ENCODE data around the gene DCUN1D1. TPM values are rescaled to one million over a fixed set of nuclear protein-coding genes. Genes with fewer than 3 reads are reported as not detected.

Gene DCUN1D1
- total and polyA plus RNA-seq, 2 of the 13 experiments (the other 11 are each of a cell fraction or from before 2014, with no cell fraction given), result 10.5 to 39.7 TPM

GRCh38 chr3:182970811-182971418, 9.4 kb downstream of the DCUN1D1 start (continued):
- TF ChIP-seq MIXL1 (CRISPR knock-in tag; IDR thresholded peaks at IDR 0.05), result 0 out of 2 replicates have a peak, but pooled peaks have one; percentile 32
- peak; percentile 61; the same call in 1 of the 2 replicates for TF ChIP-seq AHDC1 (CRISPR knock-in tag; IDR thresholded peaks at IDR 0.05; ENCODE audit: borderline replicate concordance)
- 0 out of 2 replicates have a peak, but pooled peaks have one; percentile 21 for TF ChIP-seq ZMYM2 (CRISPR knock-in tag; IDR thresholded peaks at IDR 0.05)
- no peak for TF ChIP-seq ZBTB44 (CRISPR knock-in tag; IDR thresholded peaks at IDR 0.05)
- TF ChIP-seq ZNF770 (CRISPR knock-in tag; IDR thresholded peaks at IDR 0.05), result 0 out of 2 replicates have a peak, but pooled peaks have one; percentile 56
- TF ChIP-seq ZNF782 (CRISPR knock-in tag; IDR thresholded peaks at IDR 0.05; ENCODE audit: borderline replicate concordance), result no peak
- TF ChIP-seq ZNF878 (CRISPR knock-in tag; IDR thresholded peaks at IDR 0.05), result no peak
- no peak for TF ChIP-seq SMARCE1 (IDR thresholded peaks at IDR 0.05; ENCODE audit: borderline replicate concordance)
- TF ChIP-seq MLXIP (CRISPR knock-in tag; IDR thresholded peaks at IDR 0.05; ENCODE audit: borderline replicate concordance), result no peak
- TF ChIP-seq XRCC5 (optimal IDR thresholded peaks at IDR 0.05; ENCODE audit: low read length), result no peak
- no peak for TF ChIP-seq CENPT (CRISPR knock-in tag; IDR thresholded peaks at IDR 0.05; ENCODE audit: low read depth)
- no peak for TF ChIP-seq ZFP37 (CRISPR knock-in tag; IDR thresholded peaks at IDR 0.05; ENCODE audit: borderline replicate concordance)
- peak; percentile 22; the same call in 1 of the 2 replicates for TF ChIP-seq NFYB (CRISPR knock-in tag; IDR thresholded peaks at IDR 0.05)
- no peak for TF ChIP-seq IRX3 (CRISPR knock-in tag; IDR thresholded peaks at IDR 0.05; ENCODE audit: borderline replicate concordance, low read depth)
- peak; percentile 70; the same call in 1 of the 2 replicates for TF ChIP-seq HOMEZ (CRISPR knock-in tag; IDR thresholded peaks at IDR 0.05; ENCODE audit: low read depth)
